GM18909 (cell line): Measurements from ENCODE around the gene ITCH.
"Not testable (repeated sequence)": the region's sequence is repeated elsewhere in the genome, so short reads cannot be mapped to it uniquely, and the experiment has no call there.

Source experiments
- ATAC-seq: cut with Tn5 transposase; IDR thresholded peaks from one replicate; pipeline ENCODE4 v1.9.1; 2021; ENCODE audit warnings: mild to moderate bottlenecking; ENCODE audit not compliant: unreplicated experiment, poor library complexity

Gene ITCH

DNA sequence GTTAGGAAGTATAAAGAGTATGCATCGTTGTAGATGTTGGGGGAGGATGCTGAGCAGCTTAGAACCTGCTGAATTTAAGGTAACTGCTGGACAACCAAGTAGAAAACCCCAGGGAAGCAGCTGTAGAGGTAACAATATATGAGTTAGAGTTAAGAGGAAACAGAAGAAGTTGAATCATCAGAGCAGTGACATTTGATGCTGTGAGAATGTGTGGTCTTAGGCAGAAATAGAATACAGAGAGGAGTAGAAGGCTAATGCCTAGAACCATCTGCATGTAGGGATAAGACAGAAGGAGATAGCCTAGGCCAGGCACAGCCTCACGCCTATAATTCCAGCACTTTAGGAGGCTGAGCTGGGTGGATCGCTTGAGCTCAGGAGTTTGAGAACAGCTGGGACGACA, 130.6 kb downstream of the ITCH start:
- ATAC-seq, result no peak

DNA sequence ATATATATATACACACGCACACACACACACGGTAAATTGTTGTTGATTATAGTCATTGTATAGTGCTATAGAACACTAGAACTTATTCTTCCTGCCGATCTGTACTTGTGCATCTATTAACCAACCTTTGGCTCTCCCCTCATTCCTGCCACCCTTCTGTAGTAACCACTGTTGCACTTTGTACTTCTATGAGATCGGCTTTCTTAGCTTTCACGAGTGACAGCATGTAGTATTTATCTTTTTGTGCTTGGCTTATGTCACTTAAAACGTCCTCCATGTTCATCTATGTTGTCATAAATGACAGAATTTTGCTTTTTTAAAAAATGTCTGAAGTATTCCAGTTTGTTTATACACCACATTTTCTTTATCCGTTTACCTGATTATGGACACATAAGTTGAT, 132.2 kb downstream of the ITCH start:
- ATAC-seq, result no peak

DNA sequence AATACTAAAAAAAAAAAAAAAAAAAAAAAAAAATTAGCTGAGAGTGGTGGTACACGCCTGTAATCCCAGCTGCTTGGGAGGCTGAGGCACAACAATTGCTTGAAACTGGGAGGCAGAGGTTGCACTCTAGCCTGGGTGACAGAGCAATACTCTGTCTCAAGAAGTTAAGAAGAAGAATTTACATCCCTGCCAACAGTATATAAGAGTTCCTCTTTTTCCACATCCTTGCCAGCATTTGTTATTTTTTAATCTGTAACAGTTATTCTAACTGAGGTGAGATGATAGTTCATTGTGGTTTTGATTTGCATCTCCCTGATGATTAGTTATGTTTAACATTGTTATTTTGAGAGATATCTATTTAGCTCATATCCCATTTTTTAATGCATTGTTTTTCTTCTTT, 132.8 kb downstream of the ITCH start:
- ATAC-seq, result no peak

DNA sequence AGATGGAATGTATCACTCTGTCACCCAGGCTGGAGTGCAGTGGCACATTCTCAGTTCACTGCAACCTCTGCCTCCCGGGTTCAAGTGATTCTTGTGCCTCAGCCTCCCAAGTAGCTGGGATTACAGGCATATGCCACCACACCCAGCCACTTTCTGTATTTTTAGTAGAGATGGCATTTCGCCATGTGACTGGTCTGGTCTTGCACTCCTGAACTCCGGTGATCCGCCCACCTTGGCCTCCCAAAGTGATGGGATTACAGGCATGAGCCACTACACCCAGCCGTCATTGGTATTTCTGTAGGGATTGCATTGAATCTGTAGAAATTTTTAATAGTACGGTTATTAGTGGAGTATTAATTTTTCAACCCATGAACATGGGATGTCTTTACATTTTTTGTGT, 134.5 kb downstream of the ITCH start:
- not testable (repeated sequence) for ATAC-seq

DNA sequence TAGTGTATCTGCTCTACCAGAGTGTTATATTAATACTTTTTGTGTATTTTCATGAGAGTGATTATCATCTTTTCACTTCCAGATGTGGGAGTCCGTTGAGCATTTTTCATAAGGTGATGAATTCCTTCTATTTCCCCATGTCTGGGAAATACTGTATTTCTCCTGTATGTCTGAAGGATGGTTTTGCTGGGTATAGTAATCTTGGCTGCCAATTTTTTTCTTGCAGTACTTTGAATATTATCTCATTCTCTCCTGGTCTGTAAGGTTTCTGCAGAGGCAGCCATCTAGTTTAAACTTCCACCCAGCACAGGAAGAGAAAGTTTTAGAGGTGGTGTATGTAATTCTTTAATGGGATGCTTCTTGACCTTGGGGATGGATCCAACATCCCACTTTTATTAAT, 137.8 kb downstream of the ITCH start:
- no peak for ATAC-seq

DNA sequence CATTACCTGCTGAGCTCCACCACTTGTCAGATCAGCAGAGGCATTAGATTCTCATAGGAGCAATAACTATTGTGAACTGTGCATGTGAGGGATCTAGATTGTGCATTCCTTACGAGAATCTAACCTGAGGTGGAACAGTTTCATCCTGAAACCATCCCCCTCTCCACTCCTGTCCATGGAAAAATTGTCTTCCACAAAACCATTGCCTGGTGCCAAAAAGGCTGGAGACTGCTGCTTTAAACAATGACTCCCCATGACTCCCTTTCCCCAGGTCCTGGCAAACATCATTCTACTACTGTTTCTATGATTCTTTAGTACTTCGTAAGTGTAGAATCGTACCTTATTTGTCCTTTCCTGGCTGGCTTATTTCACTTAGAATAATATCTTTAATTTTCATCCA, 143.4 kb downstream of the ITCH start:
- no peak for ATAC-seq

DNA sequence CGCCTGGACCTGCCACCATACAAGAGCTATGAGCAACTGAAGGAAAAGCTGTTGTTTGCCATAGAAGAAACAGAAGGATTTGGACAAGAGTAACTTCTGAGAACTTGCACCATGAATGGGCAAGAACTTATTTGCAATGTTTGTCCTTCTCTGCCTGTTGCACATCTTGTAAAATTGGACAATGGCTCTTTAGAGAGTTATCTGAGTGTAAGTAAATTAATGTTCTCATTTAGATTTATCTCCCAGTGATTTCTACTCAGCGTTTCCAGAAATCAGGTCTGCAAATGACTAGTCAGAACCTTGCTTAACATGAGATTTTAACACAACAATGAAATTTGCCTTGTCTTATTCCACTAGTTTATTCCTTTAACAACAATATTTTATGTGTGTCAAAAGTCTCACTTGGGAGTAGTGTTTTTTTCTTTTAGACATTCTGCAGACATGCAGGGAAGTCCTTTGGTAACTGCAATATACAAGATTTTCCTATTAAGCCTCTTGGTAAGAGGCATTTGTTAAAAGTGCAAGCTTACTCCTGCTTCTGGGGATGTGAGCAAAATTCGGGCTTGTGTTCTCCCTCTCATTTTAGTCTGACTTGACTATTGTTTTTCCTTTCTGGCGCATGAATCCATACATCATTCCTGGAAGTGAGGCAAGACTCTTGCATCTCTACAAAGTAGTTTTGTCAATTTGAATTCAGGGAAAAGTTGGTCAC, 144.8 kb downstream of the ITCH start:
- ATAC-seq, result no peak

DNA sequence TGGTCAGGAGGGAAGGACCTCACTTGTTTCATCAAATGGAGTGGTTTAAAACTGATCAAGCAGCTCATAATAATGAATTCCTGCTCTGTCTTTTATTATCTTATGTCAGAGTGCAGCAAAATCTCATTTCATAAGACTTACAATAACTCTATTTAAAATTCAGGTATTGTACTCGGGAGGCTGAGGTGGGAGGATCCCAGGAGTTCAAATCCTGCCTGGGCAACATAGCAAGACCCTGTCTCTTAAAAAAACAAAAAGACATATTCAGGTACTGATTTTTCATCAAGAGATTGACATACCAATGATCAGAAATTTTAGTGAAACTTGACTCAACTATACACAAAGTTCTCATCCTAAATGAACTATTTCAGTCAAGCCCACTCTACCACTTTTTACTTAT, 147.5 kb downstream of the ITCH start:
- ATAC-seq, result no peak

DNA sequence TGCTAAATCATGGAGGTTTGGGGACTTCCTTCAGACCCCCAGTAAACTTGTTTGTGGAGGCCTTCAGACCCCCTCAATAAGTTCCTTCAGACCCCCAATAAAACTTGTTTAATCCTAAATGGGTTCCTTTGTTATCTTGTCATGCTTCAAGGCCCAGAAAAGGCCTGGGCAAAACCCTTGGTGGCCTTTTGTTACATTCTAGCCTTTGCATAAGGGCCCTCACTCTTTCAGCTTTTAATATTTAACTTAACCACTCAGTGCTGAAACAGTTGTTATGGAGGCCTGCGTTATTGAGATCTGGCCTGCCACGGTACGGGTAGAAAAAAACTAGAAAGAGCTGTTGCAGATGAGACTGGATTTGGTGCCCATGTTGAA, 148.8 kb downstream of the ITCH start:
- no peak for ATAC-seq

DNA sequence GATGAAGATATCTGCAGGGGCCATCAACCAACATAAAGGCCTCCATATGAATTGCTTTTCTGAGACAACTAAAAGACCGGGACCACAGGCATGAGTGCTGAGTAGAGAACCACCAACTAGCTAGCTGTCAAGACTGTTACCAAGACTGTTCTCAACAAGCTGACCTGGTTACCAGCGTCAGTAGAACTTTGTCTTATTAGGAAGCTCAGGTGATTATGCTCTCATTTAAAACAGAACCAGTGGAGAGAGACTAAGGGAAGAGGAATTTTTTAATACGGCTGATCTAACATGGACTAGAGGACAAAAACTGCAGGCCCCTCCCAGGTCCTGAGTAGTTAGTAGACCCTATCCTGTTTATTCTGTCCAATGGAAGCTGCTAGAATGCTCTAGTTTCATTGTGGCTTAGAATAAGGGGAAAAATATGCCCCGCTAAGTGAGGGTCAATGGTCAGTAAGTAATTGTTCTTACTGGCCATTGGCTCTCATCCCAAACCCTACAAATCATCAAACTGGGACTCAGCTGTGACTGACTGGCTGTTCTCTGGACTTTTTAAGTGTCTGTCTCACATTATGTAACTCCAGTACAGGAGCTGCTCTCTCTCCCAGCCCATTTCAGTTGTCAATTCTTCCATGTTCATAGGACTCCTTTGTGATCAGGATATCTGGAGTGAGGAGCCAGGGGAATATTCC, 149.3 kb downstream of the ITCH start:
- no peak for ATAC-seq

DNA sequence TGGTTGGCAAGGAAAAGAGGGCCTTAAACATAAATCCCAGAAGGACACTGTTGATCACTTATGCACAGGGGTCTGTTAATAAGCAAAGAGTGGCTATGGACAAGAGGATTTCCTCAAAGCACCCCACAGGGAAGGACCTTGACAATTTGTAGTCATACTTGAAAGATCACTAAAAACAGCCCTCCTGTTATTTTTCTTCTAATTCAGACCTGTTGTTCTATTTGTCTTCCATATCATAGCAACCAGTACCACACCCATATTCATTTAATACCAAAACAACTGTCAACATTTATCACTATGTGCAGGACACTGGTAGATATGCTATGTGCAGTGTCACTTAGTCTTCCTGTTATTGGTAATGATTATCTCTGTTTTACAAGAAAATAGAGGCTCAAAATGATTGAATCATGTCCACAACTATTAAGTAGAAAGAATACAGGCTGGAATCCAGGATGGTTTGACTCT, 149.9 kb downstream of the ITCH start:
- ATAC-seq, result no peak

DNA sequence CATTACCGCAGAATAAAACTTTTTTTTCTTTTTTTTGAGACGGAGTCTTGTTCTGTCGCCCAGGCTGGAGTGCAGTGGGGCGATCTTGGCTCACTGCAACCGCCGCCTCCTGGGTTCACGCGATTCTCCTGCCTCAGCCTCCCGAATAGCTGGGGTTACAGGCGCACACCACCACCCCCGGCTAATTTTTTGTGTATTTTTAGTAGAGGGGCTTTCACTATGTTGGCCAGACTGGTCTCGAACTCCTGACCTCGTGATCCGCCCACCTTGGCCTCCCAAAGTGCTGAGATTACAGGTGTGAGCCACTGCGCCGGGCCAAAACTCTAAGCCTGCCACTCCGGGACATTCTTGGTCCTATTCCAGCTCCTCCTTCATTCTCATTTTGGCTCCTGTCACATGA, 151.0 kb downstream of the ITCH start:
- ATAC-seq, result not testable (repeated sequence)

DNA sequence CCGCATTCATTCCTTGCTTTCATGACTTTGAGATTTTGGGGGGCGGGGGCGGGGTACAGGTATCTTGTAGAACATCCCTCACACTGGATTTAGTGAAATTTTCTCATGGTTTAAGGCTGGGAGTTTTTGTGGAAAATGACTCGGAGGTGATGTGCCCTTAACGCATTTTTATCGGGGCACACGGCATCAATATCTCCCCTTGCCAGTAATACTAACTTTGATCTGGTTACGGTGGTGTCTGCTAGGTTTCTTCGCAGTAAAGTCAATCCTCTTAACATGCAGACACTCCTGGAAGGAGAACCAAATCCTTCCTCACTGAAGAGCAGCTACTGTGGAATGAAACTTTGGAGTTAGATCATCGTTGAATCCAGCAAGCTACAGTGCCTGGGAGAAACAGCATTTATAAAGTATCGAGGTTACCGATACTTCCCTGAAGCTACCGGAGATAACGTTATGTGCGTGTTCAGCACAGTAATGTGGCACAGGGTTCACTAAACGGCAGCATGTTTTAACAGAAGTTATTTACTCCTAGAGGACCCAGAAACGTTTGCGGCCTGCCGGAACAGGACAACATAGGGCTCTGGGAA, 151.9 kb downstream of the ITCH start:
- ATAC-seq, result no peak

DNA sequence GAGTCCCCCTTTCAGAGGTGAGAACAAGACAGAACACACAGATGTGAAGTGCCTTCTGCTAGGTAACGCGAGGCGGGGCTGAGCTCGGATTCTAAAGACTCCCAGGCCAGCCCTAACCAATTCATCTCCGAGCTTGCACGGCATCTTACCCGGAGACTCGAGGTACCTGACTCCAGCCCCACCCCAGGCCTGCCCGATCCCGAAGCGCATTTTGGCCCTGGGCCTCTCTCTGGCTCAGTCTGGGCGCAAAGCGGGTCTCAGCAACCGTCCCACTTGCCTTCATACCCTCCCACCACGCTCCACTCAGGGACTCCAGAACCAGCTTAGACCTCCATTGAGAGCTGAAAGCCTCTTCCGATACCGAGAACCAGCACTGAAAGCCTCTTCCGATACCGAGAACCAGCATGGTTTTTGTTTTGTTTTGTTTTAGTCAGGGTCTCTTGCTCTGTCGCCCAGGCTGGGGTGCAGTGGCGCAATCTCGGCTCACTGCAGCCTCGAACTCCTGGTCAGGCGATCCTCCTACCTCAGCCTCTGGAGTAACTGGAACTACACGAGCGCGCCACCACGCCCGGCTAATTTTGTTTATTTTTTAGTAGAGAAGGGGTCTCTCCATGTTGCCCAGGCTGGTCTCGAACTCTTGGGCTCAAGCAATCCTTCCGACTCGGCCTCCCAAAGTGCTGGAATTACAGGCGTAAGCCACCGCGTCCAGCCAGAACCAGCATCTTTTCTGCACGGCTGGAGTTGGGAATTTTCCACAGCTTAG, 152.6 kb downstream of the ITCH start:
- peak; percentile 47 for ATAC-seq

DNA sequence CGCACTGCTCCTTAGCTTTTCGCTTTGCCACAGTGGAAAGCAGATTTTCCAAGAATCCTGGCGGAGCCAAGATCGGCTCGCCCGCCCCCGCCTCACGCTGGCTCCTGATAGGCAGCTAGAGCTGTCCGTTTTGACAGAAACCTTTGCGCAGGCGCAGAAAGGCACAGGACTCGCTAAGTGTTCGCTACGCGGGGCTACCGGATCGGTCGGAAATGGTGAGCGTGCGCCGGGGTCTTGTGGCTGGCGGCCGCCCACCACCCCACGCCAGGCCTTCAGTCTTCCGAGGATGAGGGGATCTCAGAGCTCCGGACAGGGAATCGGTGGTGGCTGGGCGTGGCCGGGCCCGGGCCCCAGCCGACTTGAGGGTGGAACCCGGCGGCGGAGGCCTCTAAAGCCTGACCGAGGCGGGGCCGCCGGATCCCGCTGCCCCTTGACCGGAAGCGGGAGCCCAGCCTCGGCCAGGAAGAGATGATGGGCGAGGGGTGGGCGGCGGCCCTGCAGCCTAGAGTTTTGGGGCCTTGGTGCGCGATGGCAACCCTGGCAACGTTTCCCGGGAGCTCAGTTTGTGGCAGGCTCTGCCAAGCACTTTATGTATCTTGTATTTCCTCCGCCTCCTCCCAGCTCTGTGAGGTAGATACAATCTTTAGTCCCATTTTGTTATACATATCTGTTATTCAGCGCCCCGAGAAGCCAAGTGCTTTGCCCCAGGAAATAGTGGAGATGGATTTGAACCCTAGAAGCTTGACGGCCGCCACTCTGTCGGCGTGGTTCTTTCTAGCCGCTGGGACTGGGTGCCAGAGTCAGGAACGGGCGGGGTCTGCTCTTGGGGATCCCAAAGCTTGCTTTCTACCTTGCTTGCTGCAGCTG, 153.4 kb downstream of the ITCH start, which contains the start of gene DYNLRB1:
Gene DYNLRB1 (plus strand): TSS at position 176 of the 867 bp plus-strand sequence. CDS start 37 bp downstream, at position 213.
- ATAC-seq, result peak; percentile 74

DNA sequence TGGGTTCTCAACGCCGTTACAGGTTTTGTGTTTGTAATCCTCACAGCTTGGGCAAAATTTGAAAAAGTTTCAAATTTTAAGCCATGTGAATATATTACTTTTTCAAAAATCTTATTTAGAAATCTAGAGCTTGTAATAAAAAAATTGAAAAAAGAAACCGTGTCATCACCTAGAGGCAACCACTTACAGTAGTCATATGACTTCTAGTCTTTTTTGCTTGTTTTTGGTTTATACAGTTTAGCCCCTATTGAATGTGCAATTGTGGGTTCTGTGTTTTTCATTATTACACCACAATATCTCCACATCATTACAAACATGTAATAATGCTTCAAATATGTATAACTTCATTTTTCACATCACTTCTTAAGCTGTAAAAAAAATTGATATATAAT, 154.0 kb downstream of the ITCH start:
- no peak for ATAC-seq

DNA sequence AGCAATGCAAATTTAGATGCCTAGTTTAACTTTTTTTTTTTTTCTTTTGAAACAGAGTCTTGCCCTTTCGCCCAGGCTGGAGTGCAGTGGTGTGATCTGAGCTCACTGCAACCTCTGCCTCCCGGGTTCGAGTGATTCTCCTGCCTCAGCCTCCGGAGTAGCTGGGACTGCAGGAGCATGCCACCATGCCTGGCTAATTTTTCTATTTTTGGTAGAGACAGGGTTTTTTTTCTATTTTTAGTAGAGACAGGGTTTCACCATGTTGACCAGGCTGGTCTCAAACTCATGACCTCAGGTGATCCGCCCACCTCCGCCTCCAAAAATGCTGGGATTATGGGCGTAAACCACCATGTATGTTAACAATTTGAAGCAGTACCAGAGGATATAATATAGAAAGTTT, 155.8 kb downstream of the ITCH start:
- not testable (repeated sequence) for ATAC-seq

DNA sequence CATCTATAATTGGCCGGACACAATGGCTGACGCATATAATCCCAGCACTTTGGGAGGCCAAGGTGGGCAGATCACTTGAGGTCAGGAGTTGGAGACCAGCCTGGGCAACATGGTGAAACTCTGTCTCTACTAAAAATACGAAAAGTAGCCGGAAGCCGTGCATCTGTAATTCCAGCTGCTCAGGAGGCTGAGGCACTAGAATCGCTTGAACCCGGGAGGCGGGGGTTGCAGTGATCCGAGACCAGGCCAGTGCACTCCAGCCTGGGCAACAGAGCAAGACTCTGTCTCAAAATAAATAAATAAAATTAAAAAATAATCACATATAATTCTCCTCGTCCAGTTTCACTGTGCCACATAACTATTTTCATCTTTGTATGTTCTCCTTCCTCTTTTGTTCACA, 156.8 kb downstream of the ITCH start:
- not testable (repeated sequence) for ATAC-seq

DNA sequence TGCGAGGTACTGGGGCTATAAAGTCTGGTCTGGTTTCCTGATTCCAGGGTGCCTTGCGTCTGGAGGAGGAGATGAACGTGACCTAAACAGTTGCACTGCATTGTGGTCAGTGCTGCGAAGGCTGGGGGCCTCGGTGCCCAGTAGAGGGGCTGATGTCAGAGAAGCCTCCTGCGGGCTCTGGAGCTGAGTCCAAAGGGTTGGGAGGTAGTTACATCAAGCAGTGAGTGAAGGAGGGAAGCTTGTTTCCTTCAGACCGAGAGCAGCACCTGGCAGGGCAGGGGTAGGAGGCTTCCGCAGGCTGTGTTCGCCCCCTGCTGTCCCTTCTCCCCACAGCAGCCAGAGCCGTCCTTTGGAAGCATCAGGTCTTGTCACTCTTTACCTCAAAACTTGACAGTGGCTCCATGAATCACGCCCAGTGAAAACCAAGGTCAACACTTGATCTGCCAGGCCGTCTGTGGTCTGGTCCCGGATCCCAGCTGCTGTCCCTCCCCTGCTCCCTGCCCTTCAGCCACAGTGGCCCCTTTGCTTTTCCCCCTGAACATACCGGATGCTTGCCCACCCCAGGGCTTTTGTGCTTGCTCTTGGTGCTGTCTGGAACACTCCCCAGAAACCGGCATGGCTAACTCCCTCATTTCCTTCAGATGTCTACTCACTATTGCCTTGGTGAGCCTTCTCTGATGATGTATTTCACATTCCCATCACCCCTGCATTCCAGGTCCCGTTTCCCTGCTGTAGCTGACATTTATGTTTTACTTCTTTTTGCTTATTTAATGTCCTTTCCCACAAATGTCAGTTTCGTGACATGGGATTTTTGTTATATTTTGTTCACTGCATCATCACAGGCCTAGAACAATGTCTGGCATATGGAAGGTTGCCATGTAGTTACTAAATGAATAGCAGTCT, 160.1 kb downstream of the ITCH start:
- ATAC-seq, result no peak
